Activated naive CD4-positive, alpha-beta T cell treated with anti-CD3 and anti-CD28 coated beads, Interleukin-2, amount 10 ng/mL, durations not matched to agents 7 days and 5 days (primary cell): ENCODE data around the gene PPA2.
"Not testable (repeated sequence)": the region's sequence is repeated elsewhere in the genome, so short reads cannot be mapped to it uniquely, and the experiment has no call there.

ENCODE experiments used
- CTCF ChIA-PET: fragments of 350-600 bp; sonication (Branson Sonifier 250); formaldehyde crosslinking; loops from one replicate; lab custom pipeline; 2021; ENCODE audit warnings: antibody characterized with exemption; lab: Charles Lee
- DNase-seq: peaks from one replicate; pipeline ENCODE4 v3.0.0-alpha.2; 2020
- H3K27ac Mint-ChIP-seq: one replicate; pipeline ENCODE4 v1.8.0; 2021; ENCODE audit warnings: mild to moderate bottlenecking, moderate library complexity, mixed read lengths
- H3K27me3 Mint-ChIP-seq: one replicate; pipeline ENCODE4 v1.8.0; 2021; ENCODE audit warnings: mild to moderate bottlenecking, mixed read lengths
- H3K36me3 Mint-ChIP-seq: one replicate; pipeline ENCODE4 v1.8.0; 2021; ENCODE audit warnings: mixed read lengths
- H3K4me1 Mint-ChIP-seq: one replicate; pipeline ENCODE4 v1.8.0; 2021; ENCODE audit warnings: mixed read lengths
- H3K4me3 Mint-ChIP-seq: one replicate; pipeline ENCODE4 v1.8.0; 2021; ENCODE audit warnings: mild to moderate bottlenecking, moderate library complexity, mixed read lengths
- H3K9me3 Mint-ChIP-seq: one replicate; pipeline ENCODE4 v1.8.0; 2021; ENCODE audit warnings: mixed read lengths

Gene PPA2

DNA sequence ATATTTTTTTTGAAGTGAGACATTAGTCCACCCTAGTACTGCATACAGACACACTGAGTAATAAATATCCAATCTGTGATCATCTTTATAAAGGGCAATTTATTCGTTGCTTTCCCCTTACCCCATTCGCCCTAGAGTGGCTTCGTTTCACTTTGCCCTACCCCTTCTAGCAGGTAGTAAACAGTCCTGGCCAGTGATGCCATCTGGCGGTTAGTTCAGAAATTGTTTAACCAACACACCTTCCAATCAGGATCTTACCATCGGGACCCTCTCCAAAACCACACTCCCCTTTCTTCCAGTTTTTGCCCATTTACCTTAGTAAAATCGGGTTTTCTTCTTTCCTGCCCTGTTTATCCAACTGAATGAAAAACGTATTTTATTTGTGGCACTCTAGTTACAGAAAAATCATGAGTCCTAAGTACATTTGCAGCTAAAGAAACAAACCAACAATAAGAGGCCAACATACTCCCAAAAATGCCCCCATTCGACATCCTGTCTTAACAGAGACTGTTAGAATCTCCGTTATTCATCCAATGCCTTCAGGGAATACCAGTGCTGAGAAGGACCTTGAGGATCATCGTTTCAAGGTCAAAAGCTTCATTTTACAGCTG lies 2.2 kb downstream of the PPA2 start:
- Mint-ChIP-seq H3K27me3 (no peaks in the 10 kb centered on the region), H3K4me1 (peaks cover 31% of the 10 kb centered on the region), H3K36me3 (peaks cover 16% of the 10 kb centered on the region), H3K27ac (peak overlapping the region; percentile 53), H3K9me3 (no peaks in the 10 kb centered on the region), H3K4me3 (peak overlapping the region; percentile 36)
- peak; percentile 84 for DNase-seq
- CTCF ChIA-PET: interaction anchor here (0.9 to 2.4 kb wide), 5 partner anchors 11 to 334 kb away, joined by 3 to 21 read pairs (median 3); no protein-coding TSS in a partner anchor

DNA sequence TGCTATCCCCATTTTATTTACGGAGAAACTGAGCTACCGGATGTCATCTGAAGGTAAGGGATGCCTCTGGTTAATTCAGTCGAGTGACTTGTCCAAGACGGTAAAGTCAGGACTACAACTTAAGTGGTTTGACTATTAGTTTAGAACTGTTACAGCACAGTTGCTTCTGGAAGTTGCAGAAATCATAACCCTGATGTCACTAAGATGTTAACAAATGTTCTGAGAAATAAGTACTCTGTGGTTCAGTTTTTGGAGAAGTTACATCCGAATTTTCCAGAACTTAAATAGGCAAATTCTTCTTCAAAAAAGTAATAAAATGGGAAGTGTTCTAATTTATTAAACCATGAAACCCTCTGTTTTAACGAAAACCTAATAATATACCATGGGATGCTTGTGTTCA lies 3.1 kb downstream of the PPA2 start:
- Mint-ChIP-seq H3K4me1 (peaks cover 31% of the 10 kb centered on the region), H3K4me3 (no peak overlapping the region), H3K9me3 (peaks cover 2% of the 10 kb centered on the region), H3K27me3 (no peaks in the 10 kb centered on the region), H3K27ac (no peak overlapping the region), H3K36me3 (peaks cover 22% of the 10 kb centered on the region)
- no peak for DNase-seq
- CTCF ChIA-PET: interaction anchor here (1.0 to 2.4 kb wide), 3 partner anchors 245 to 332 kb away, joined by 3 to 21 read pairs (median 4); no protein-coding TSS in a partner anchor

DNA sequence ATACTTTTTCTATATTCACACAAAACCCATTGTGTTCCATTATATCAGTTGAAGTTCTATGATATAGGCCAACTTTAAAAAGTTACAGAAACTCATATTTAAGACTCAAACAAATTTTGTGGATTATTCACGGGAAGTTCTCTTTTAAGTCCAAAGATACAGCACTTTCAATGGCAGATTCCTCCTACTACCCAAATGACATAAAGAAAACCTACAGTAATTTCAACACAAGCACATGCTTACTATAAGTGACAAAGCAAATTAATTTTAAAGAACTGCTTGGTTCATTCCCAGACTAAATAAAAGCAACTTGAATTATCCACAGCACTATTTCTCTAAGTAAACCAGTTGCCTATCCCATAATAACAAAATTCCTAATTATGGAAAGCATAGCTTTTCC lies 4.1 kb downstream of the PPA2 start:
- Mint-ChIP-seq H3K4me3 (no peak overlapping the region), H3K4me1 (peaks cover 30% of the 10 kb centered on the region), H3K9me3 (peaks cover 3% of the 10 kb centered on the region), H3K27me3 (no peaks in the 10 kb centered on the region), H3K36me3 (peaks cover 28% of the 10 kb centered on the region), H3K27ac (no peak overlapping the region)
- no peak for DNase-seq
- CTCF ChIA-PET: interaction anchor here (0.8 kb wide), 1 partner anchor 15 kb away, joined by 3 read pairs; no protein-coding TSS in a partner anchor

DNA sequence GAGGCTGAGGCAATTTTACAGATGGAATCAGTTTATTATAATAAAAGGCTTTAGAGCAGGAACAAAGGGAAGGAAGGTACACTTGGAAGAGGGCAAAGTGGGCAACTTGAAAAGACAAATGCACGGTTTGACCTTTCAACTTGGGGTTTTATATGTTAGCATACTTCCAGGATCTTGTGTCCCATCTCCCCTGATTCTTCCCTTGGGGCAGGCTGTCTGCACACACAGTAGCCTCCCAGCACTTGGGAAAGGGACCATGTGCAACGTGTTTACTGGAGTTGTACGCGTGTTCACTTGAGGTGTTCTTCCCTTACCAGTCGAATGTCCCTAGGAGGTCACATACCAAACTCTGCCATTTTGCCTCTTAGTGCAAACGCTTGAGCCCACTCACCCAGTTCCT lies 7.3 kb downstream of the PPA2 start:
- Mint-ChIP-seq H3K4me1 (peaks cover 13% of the 10 kb centered on the region), H3K27me3 (no peaks in the 10 kb centered on the region), H3K4me3 (no peak overlapping the region), H3K9me3 (peaks cover 3% of the 10 kb centered on the region), H3K27ac (no peak overlapping the region), H3K36me3 (peaks cover 42% of the 10 kb centered on the region)
- DNase-seq: no peak
- CTCF ChIA-PET: no interaction called here

DNA sequence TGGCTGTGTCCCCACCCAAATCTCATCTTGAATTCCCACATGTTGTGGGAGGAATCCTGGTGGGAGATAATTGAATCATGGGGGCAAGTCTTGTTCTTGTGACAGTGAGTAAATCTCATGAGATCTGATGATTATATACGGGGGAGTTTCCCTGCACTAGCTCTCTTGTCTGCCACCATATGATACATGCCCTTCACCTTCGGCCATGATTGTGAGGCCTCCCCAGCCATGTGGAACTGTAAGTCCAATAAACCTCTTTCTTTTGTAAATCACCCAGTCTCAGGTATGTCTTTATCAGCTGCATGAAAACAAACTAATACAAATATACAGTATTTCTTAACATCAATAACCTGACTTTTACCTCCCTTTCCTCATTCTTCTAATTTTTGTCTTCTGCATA lies 9.3 kb downstream of the PPA2 start:
- CTCF ChIA-PET, H3K27me3 Mint-ChIP-seq, H3K9me3 Mint-ChIP-seq, H3K27ac Mint-ChIP-seq, DNase-seq, H3K4me1 Mint-ChIP-seq, H3K4me3 Mint-ChIP-seq: not testable (repeated sequence)
- H3K36me3 Mint-ChIP-seq: peaks cover 41% of the 10 kb centered on the region

- peaks cover 4% of the 10 kb centered on the region for H3K9me3 Mint-ChIP-seq
- CTCF ChIA-PET: interaction anchor here (0.6 kb wide), 1 partner anchor 321 kb away, joined by 3 read pairs; no protein-coding TSS in a partner anchor
- no peak overlapping the region for H3K27ac Mint-ChIP-seq
- H3K27me3 Mint-ChIP-seq: no peaks in the 10 kb centered on the region
- no peak overlapping the region for H3K4me3 Mint-ChIP-seq
- no peak for DNase-seq
- H3K4me1 Mint-ChIP-seq: no peaks in the 10 kb centered on the region
- peaks cover 43% of the 10 kb centered on the region for H3K36me3 Mint-ChIP-seq
These were observed 11.3 kb downstream of the PPA2 start for GRCh38 chr4:105462576-105462975.

DNA sequence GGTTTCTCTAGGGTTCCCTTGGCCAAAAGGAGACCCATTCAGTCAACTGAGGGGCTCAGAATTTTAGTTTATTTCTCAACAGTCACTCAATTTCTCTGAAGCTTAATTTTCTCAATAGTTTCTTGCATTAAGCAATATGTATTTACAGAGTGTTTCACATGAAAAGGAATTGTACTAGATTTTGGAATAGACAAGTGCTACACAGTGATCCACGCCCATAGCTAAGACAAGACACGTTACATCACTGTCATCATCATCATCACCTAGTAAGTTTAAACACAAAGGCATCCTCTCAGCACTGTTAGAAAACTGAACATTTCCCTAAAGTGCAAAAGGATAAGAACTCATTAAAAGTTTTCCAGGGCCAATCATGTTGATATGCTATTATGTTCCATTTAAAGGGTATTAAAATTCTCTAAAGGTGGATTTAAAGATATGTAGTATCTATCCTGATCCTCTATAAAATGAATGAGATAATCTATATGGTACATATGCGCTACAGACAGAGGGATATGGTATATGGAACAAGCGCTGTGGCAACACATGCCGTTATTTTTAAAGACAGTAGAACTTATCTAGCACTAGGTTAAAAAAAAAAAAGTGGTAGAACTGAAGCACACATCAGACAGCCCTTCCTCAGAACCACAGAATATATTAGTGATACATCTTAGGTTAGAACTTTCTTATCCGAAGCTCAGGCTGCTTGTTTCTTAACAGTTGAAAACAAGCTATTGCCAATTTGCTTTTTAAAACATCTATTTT lies 12.1 kb downstream of the PPA2 start:
- Mint-ChIP-seq H3K27ac (no peak overlapping the region), H3K4me1 (no peaks in the 10 kb centered on the region), H3K36me3 (peaks cover 36% of the 10 kb centered on the region), H3K27me3 (no peaks in the 10 kb centered on the region), H3K9me3 (peaks cover 4% of the 10 kb centered on the region), H3K4me3 (no peak overlapping the region)
- CTCF ChIA-PET: interaction anchor here (0.6 kb wide), 1 partner anchor 320 kb away, joined by 3 read pairs; no protein-coding TSS in a partner anchor
- DNase-seq: no peak

- DNase-seq: no peak
- Mint-ChIP-seq H3K4me1 (no peaks in the 10 kb centered on the region), H3K27ac (no peak overlapping the region), H3K27me3 (no peaks in the 10 kb centered on the region), H3K36me3 (peaks cover 33% of the 10 kb centered on the region), H3K4me3 (no peak overlapping the region), H3K9me3 (peaks cover 4% of the 10 kb centered on the region)
- CTCF ChIA-PET: no interaction called here
These were observed 12.6 kb downstream of the PPA2 start for GRCh38 chr4:105461221-105461620.

- H3K9me3 Mint-ChIP-seq: peaks cover 1% of the 10 kb centered on the region
- H3K27me3 Mint-ChIP-seq: no peaks in the 10 kb centered on the region
- H3K4me3 Mint-ChIP-seq: no peak overlapping the region
- no peak for DNase-seq
- peaks cover 27% of the 10 kb centered on the region for H3K36me3 Mint-ChIP-seq
- no peak overlapping the region for H3K27ac Mint-ChIP-seq
- CTCF ChIA-PET: interaction anchor here (0.8 to 1.2 kb wide), 3 partner anchors 12 to 27 kb away, joined by 3 read pairs; no protein-coding TSS in a partner anchor
- H3K4me1 Mint-ChIP-seq: no peaks in the 10 kb centered on the region
These were observed 13.6 kb downstream of the PPA2 start for GRCh38 chr4:105460306-105460705.

- H3K27ac Mint-ChIP-seq, CTCF ChIA-PET: not testable (repeated sequence)
These were observed 15.3 kb downstream of the PPA2 start for GRCh38 chr4:105458541-105458940.

GRCh38 chr4:105458001-105458400 lies 15.9 kb downstream of the PPA2 start:
- H3K4me1 Mint-ChIP-seq: no peaks in the 10 kb centered on the region
- no peaks in the 10 kb centered on the region for H3K27me3 Mint-ChIP-seq
- CTCF ChIA-PET: no interaction called here
- DNase-seq: no peak
- no peak overlapping the region for H3K4me3 Mint-ChIP-seq
- H3K27ac Mint-ChIP-seq: no peak overlapping the region
- H3K9me3 Mint-ChIP-seq: peaks cover 1% of the 10 kb centered on the region
- peaks cover 19% of the 10 kb centered on the region for H3K36me3 Mint-ChIP-seq

More at GRCh38 chr4:105458541-105458940, 15.3 kb downstream of the PPA2 start:
- H3K27me3 Mint-ChIP-seq, H3K4me3 Mint-ChIP-seq, H3K9me3 Mint-ChIP-seq, DNase-seq, H3K4me1 Mint-ChIP-seq: not testable (repeated sequence)
- peaks cover 23% of the 10 kb centered on the region for H3K36me3 Mint-ChIP-seq

DNA sequence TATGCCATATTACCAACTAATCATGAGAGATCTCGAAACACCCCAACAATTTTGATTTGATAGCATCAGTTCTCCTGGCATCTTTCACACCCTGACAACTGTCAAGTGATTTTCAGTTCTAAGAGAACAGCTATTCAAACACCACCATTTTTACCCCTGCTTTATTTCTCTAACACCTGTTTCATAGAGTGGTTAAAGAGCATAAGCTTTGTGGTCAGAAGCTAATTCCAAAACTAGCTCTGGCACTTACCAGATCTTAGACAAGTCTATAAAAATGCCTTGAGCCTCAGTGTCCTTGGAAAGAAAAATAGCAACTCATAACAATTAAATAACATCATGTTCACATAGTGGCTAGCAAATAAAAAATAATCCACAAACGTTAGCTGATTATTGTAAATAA lies 17.9 kb downstream of the PPA2 start:
- Mint-ChIP-seq H3K27me3 (no peaks in the 10 kb centered on the region), H3K36me3 (peaks cover 28% of the 10 kb centered on the region), H3K27ac (no peak overlapping the region), H3K9me3 (peaks cover 1% of the 10 kb centered on the region), H3K4me3 (no peak overlapping the region), H3K4me1 (no peaks in the 10 kb centered on the region)
- CTCF ChIA-PET: no interaction called here
- DNase-seq: no peak

GRCh38 chr4:105455182-105455581 lies 18.7 kb downstream of the PPA2 start:
- peaks cover 30% of the 10 kb centered on the region for H3K36me3 Mint-ChIP-seq
- DNase-seq: no peak
- H3K4me1 Mint-ChIP-seq: no peaks in the 10 kb centered on the region
- H3K9me3 Mint-ChIP-seq: peaks cover 1% of the 10 kb centered on the region
- no peak overlapping the region for H3K27ac Mint-ChIP-seq
- H3K4me3 Mint-ChIP-seq: no peak overlapping the region
- CTCF ChIA-PET: interaction anchor here (1.7 to 2.1 kb wide), 2 partner anchors 14 to 15 kb away, joined by 3 to 4 read pairs; no protein-coding TSS in a partner anchor
- H3K27me3 Mint-ChIP-seq: no peaks in the 10 kb centered on the region

- Mint-ChIP-seq H3K27me3 (no peaks in the 10 kb centered on the region), H3K4me3 (no peak overlapping the region), H3K9me3 (peaks cover 1% of the 10 kb centered on the region), H3K4me1 (peaks cover 3% of the 10 kb centered on the region), H3K27ac (no peak overlapping the region), H3K36me3 (peaks cover 33% of the 10 kb centered on the region)
- CTCF ChIA-PET: interaction anchor here (0.5 to 2.1 kb wide), 5 partner anchors 12 to 313 kb away, joined by 3 to 7 read pairs (median 4); partner anchors contain the start of gene PPA2
- DNase-seq: no peak
These were observed 20.2 kb downstream of the PPA2 start for GRCh38 chr4:105453550-105454205.
